Measurements from ENCODE around the gene KCNJ9.
A peak's percentile ranks its signal among the peaks of the same experiment; 100 is the strongest.

The KCNJ9 gene

GRCh38 chr1:160095382-160096105 is 14.2 kb downstream of the KCNJ9 start:
- Histone ChIP-seq H3K9me3 (ENCODE audit: control insufficient read depth in 5 of 5, low read length in 5 of 5) (no peaks in the 10 kb centered on the region), H3K4me3 (ENCODE audit: low read depth in 1 of 5, low read length in 5 of 5) (no peak overlapping the region), H3K9ac (ENCODE audit: low read length in 5 of 5) (peak overlapping the region in 1 of 5 donors; percentile 5), H3K27me3 (ENCODE audit: control insufficient read depth in 5 of 5, insufficient read depth in 4 of 5, low read length in 5 of 5) (no peaks in the 10 kb centered on the region), H3K4me1 (ENCODE audit: control insufficient read depth in 5 of 5, insufficient read depth in 5 of 5, low read length in 5 of 5) (peaks cover 13 to 33% (median 29%) of the 10 kb centered on the region in 5 donors), H3K27ac (ENCODE audit: low read depth, low read length) (no peak overlapping the region), H3K36me3 (ENCODE audit: control insufficient read depth in 5 of 5, insufficient read depth in 5 of 5, low read length in 5 of 5) (peaks cover 0 to 48% (median 44%) of the 10 kb centered on the region in 5 donors)

GRCh38 chr1:160096274-160097116 is 15.2 kb downstream of the KCNJ9 start:
- peaks cover 17 to 37% (median 34%) of the 10 kb centered on the region in 5 donors for H3K4me1 ChIP-seq (ENCODE audit: control insufficient read depth in 5 of 5, insufficient read depth in 5 of 5, low read length in 5 of 5)
- H3K36me3 ChIP-seq (ENCODE audit: control insufficient read depth in 5 of 5, insufficient read depth in 5 of 5, low read length in 5 of 5): peaks cover 0 to 38% (median 34%) of the 10 kb centered on the region in 5 donors
- peak overlapping the region; percentile 15 to 87 (median 42) for H3K9ac ChIP-seq (ENCODE audit: low read length in 5 of 5)
- no peak overlapping the region for H3K27ac ChIP-seq (ENCODE audit: low read depth, low read length)
- H3K27me3 ChIP-seq (ENCODE audit: control insufficient read depth in 5 of 5, insufficient read depth in 4 of 5, low read length in 5 of 5): no peaks in the 10 kb centered on the region
- no peaks in the 10 kb centered on the region for H3K9me3 ChIP-seq (ENCODE audit: control insufficient read depth in 5 of 5, low read length in 5 of 5)
- H3K4me3 ChIP-seq (ENCODE audit: low read depth in 1 of 5, low read length in 5 of 5): peak overlapping the region in 3 of 5 donors; percentile 6 to 87 (median 62)

GRCh38 chr1:160097151-160097910 is 16.0 kb downstream of the KCNJ9 start:
- Histone ChIP-seq H3K27me3 (ENCODE audit: control insufficient read depth in 5 of 5, insufficient read depth in 4 of 5, low read length in 5 of 5) (no peaks in the 10 kb centered on the region), H3K9ac (ENCODE audit: low read length in 5 of 5) (peak overlapping the region; percentile 38 to 90 (median 87)), H3K4me1 (ENCODE audit: control insufficient read depth in 5 of 5, insufficient read depth in 5 of 5, low read length in 5 of 5) (peaks cover 20 to 45% (median 38%) of the 10 kb centered on the region in 5 donors), H3K27ac (ENCODE audit: low read depth, low read length) (no peak overlapping the region), H3K36me3 (ENCODE audit: control insufficient read depth in 5 of 5, insufficient read depth in 5 of 5, low read length in 5 of 5) (peaks cover 0 to 30% (median 26%) of the 10 kb centered on the region in 5 donors), H3K9me3 (ENCODE audit: control insufficient read depth in 5 of 5, low read length in 5 of 5) (no peaks in the 10 kb centered on the region), H3K4me3 (ENCODE audit: low read depth in 1 of 5, low read length in 5 of 5) (peak overlapping the region; percentile 62 to 87 (median 78))

DNA sequence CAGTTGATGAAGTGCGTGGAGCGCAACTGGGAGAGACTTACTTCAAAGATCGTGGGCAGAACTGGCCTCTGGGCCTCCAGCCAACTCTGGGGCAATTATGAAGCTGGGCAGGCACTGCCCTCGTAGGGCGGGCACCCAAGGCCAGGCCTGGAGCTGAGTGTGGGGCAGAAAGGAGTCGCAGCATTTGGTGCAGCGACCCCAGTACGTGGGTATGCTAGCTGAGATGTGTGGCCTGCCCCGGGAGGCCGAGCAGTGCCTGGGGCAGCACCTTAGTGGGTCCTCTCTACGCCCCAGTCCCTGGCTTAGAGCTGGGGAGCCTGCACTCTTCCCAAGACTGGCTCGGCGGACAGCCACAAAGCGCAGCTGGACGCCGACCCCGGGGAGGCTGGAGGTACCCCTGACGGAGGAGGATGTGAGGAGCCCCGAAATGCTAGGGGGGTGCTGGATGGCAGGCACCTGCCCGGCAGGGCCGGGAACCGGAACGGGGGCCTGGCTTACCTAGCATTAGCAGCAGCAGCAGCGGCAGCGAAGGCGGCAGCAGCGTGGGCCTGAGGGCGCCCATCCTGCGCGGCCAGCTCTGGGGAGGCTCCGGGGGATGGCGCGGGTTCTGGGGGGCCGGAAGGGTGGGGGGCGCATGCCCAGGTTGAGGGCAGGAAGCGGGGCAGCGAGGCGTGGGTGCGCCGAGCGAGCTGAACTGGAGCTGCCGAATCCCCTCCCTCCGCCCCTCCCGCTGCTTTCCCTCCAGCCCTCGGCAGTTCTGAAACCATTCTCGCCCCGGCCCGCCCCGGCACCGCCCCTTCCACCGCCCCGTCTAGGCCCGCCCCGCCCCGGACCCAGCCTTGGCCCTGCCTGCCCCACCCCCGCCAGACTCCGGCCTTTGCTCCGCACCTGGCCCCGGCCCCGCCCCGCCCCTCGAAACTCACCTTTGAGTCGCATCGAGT is 16.8 kb downstream of the KCNJ9 start, which contains the start of gene IGSF8:
TSS of gene IGSF8 (minus strand) at position 709 of the 941 bp plus-strand sequence. CDS start at position 562, 147 bp downstream.
- H3K36me3 ChIP-seq (ENCODE audit: control insufficient read depth in 5 of 5, insufficient read depth in 5 of 5, low read length in 5 of 5): peaks cover 0 to 21% (median 17%) of the 10 kb centered on the region in 5 donors
- H3K27ac ChIP-seq (ENCODE audit: low read depth, low read length): peak within 1 kb of the TSS; percentile 95
- H3K9me3 ChIP-seq (ENCODE audit: control insufficient read depth in 5 of 5, low read length in 5 of 5): no peaks in the 10 kb centered on the region
- H3K4me3 ChIP-seq (ENCODE audit: low read depth in 1 of 5, low read length in 5 of 5): peak within 1 kb of the TSS; percentile 76 to 87 (median 80)
- H3K27me3 ChIP-seq (ENCODE audit: control insufficient read depth in 5 of 5, insufficient read depth in 4 of 5, low read length in 5 of 5): no peaks in the 10 kb centered on the region
- peak within 1 kb of the TSS; percentile 80 to 92 (median 90) for H3K9ac ChIP-seq (ENCODE audit: low read length in 5 of 5)
- peaks cover 20 to 53% (median 39%) of the 10 kb centered on the region in 5 donors for H3K4me1 ChIP-seq (ENCODE audit: control insufficient read depth in 5 of 5, insufficient read depth in 5 of 5, low read length in 5 of 5)

DNA sequence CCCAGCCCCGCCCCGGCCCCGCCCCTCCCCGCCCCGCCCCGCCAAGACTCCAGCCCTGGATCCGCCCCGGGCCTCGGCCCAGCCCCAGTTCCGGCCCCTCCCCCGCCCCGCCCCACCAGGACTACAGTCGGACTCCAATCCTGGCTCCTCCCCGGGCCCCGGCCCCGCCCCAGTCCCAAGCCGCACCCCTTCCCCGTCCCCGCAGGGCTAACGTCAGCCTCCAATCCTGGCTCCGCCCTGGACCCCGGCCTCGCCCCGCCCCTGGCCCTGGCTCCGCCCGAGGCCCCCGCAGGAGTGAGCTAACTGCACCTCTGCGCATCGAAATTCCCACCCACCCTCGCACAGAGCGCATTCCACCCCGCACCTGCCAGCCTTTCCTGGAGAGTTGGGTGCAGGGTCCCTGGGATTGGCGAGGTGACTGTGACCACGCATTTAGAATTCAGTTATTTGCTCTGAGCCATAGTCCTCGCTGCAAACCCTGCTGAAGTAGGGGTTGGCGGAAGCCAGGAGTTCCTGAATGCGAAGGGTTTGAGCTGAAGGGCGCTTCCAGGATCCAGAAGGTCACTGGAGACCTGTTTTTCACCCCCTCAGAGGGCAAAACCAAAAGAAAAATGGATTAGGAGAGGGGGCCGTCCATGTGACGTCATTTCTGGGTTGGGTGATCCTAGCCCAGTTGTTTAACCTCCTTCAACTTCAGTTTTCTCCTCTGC is 17.7 kb downstream of the KCNJ9 start:
- Histone ChIP-seq H3K4me1 (ENCODE audit: control insufficient read depth in 5 of 5, insufficient read depth in 5 of 5, low read length in 5 of 5) (peaks cover 20 to 54% (median 39%) of the 10 kb centered on the region in 5 donors), H3K9me3 (ENCODE audit: control insufficient read depth in 5 of 5, low read length in 5 of 5) (no peaks in the 10 kb centered on the region), H3K27ac (ENCODE audit: low read depth, low read length) (peak overlapping the region; percentile 95), H3K4me3 (ENCODE audit: low read depth in 1 of 5, low read length in 5 of 5) (peak overlapping the region; percentile 63 to 84 (median 74)), H3K9ac (ENCODE audit: low read length in 5 of 5) (peak overlapping the region; percentile 77 to 92 (median 89)), H3K27me3 (ENCODE audit: control insufficient read depth in 5 of 5, insufficient read depth in 4 of 5, low read length in 5 of 5) (no peaks in the 10 kb centered on the region), H3K36me3 (ENCODE audit: control insufficient read depth in 5 of 5, insufficient read depth in 5 of 5, low read length in 5 of 5) (peaks cover 0 to 13% (median 9%) of the 10 kb centered on the region in 5 donors)

DNA sequence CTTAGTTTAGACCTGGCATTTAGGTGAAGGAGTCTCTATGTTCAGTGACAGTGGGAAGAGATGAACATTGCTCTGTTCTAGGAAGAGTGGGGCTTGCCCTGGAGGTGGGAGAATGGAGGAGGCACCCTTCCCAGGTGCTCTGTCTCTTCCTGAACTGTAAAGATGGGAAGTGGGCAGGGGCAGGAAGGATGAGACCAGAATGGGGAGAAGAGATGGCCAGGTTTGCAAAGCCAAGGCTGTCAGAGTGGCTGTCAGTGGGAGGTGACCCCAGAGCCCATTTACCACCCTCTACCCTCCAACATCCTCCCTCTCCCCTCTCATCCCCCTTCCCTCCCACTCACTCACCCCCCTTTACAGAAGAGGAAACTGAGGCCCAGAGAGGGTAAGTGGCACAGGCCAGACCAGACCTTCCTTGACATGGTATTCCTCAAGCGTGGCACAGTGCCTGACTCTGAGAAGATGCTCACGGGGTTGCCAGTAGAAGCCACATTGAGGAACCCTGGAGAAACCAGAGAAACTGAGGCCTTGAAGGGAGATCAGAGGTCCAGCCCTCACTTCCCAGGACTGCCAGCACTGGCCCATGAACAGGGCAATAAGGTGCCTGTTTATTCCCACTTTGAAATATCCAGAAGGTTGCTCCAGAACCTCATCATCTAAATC is 18.5 kb downstream of the KCNJ9 start:
- no peaks in the 10 kb centered on the region for H3K27me3 ChIP-seq (ENCODE audit: control insufficient read depth in 5 of 5, insufficient read depth in 4 of 5, low read length in 5 of 5)
- peaks cover 20 to 61% (median 44%) of the 10 kb centered on the region in 5 donors for H3K4me1 ChIP-seq (ENCODE audit: control insufficient read depth in 5 of 5, insufficient read depth in 5 of 5, low read length in 5 of 5)
- H3K9me3 ChIP-seq (ENCODE audit: control insufficient read depth in 5 of 5, low read length in 5 of 5): no peaks in the 10 kb centered on the region
- H3K9ac ChIP-seq (ENCODE audit: low read length in 5 of 5): peak overlapping the region in 3 of 5 donors; percentile 0 to 91 (median 77)
- peak overlapping the region; percentile 95 for H3K27ac ChIP-seq (ENCODE audit: low read depth, low read length)
- H3K36me3 ChIP-seq (ENCODE audit: control insufficient read depth in 5 of 5, insufficient read depth in 5 of 5, low read length in 5 of 5): peaks cover 0 to 5% (median 2%) of the 10 kb centered on the region in 5 donors
- peak overlapping the region in 1 of 5 donors; percentile 78 for H3K4me3 ChIP-seq (ENCODE audit: low read depth in 1 of 5, low read length in 5 of 5)

DNA sequence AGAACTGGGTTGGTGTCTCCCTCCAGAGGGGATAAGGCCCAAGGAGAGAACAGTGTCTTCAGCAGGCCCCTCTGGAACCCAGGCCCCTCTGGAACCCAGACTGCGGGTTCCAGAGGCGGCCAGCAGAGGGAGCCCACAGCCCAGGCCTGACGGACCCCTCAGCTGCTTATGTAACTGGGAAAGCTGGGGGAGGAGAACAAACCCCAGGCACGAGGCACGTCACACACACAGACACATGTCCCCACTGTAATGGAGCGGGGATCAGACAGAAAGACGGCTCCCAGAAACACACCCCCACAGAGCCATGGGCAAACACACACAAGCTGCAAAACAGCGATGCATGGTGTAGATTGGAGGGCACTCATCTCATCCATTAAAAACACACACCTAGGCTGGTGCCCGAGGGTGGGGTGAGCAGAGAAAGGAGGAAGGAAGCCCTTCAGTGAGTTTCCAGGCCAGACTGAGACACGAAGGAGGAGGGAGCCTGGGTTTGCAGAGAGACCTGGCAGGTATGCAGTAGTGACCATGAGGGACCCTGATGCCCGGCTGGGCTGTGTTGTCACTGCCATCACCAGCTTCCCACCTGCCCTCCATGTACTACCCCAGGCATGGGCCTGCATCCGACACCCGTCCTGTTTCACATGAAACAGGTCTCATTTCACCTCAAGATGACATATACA is 19.8 kb downstream of the KCNJ9 start:
- Histone ChIP-seq H3K27ac (ENCODE audit: low read depth, low read length) (no peak overlapping the region), H3K9me3 (ENCODE audit: control insufficient read depth in 5 of 5, low read length in 5 of 5) (no peaks in the 10 kb centered on the region), H3K9ac (ENCODE audit: low read length in 5 of 5) (peak overlapping the region in 4 of 5 donors; percentile 13 to 56 (median 35)), H3K27me3 (ENCODE audit: control insufficient read depth in 5 of 5, insufficient read depth in 4 of 5, low read length in 5 of 5) (no peaks in the 10 kb centered on the region), H3K36me3 (ENCODE audit: control insufficient read depth in 5 of 5, insufficient read depth in 5 of 5, low read length in 5 of 5) (no peaks in the 10 kb centered on the region), H3K4me1 (ENCODE audit: control insufficient read depth in 5 of 5, insufficient read depth in 5 of 5, low read length in 5 of 5) (peaks cover 20 to 59% (median 41%) of the 10 kb centered on the region in 5 donors), H3K4me3 (ENCODE audit: low read depth in 1 of 5, low read length in 5 of 5) (peak overlapping the region; percentile 19 to 41 (median 32))

Data from subcutaneous abdominal adipose tissue (tissue), 5 donors.